GM12891 (cell line): ENCODE measurements around the gene TXNRD1.

ENCODE experiments used
- PAX5 ChIP-seq: IDR thresholded peaks from 2 replicates; pipeline ENCODE4 v1.6.1; 2011; ENCODE audit warnings: low read length, moderate library complexity, mild to moderate bottlenecking; ENCODE audit not compliant: insufficient read depth, severe bottlenecking
- POLR2A ChIP-seq: IDR thresholded peaks from 2 replicates; pipeline ENCODE4 v1.6.1; 2011; ENCODE audit warnings: low read depth, low read length, control low read depth
- POLR2AphosphoS5 ChIP-seq: IDR thresholded peaks from 2 replicates; pipeline ENCODE4 v1.6.1; 2011; ENCODE audit warnings: low read depth, low read length, control low read depth
- POU2F2 ChIP-seq: IDR thresholded peaks from 2 replicates; pipeline ENCODE4 v1.6.1; 2011; ENCODE audit warnings: low read depth, mild to moderate bottlenecking, control low read depth, low read length, moderate library complexity
- SPI1 ChIP-seq: IDR thresholded peaks from 2 replicates; pipeline ENCODE4 v1.6.1; 2011; ENCODE audit warnings: low read depth, low read length, control low read depth
- TAF1 ChIP-seq: IDR thresholded peaks from 2 replicates; pipeline ENCODE4 v1.6.1; 2011; ENCODE audit warnings: low read depth, low read length, control low read depth

DNA sequence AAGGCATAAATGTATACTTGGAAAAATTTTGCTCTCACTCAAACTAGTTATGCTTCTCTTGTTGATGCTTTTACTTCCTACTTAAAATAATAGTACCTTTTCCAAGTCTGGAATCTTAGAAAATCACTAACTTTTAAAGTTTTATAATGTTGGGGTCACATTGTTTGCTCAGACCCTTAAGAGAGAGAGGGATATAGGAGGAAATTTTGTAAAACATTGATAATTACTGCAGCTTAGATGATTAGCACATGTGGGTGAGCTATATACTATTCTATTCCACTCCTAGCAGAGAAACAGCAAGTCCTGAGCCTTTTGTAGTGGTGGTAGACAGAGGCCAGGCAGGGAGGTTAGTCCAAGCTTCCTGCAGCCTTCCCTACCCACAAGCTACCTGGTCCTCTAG, 101.4 kb downstream of the TXNRD1 start:
- TF ChIP-seq POLR2A = no peak
- TF ChIP-seq POLR2AphosphoS5 = no peak
- TF ChIP-seq SPI1 = no peak
- no peak for TF ChIP-seq TAF1
- TF ChIP-seq POU2F2 = no peak
- no peak for TF ChIP-seq PAX5
